OCI-LY3 (cell line): ENCODE results near the gene DOCK4.

Source experiments
- H2AFZ ChIP-seq: fragments of 200-600, 300-600 bp; shearing (Covaris generic); 2 replicates; pipeline ENCODE4 v1.6.0; 2014; ENCODE audit warnings: antibody characterized with exemption, low read depth, low read length
- H3K27ac ChIP-seq: fragments of 200-600, 300-600 bp; sonication (generic); 2 replicates; pipeline ENCODE4 v1.5.1; 2014; ENCODE audit warnings: mild to moderate bottlenecking, low read length, moderate library complexity, mixed read lengths
- H3K27me3 ChIP-seq: fragments of 200-600, 300-600 bp; sonication (generic); 2 replicates; pipeline ENCODE4 v1.6.1; 2014; ENCODE audit warnings: low read depth, low read length, mixed read lengths
- H3K36me3 ChIP-seq: fragments of 200-600, 300-600 bp; sonication (generic); replicated peaks from 2 replicates; pipeline ENCODE3; 2014; ENCODE audit warnings: low read depth, low read length, mixed read lengths
- H3K4me1 ChIP-seq: fragments of 300-600, 200-600 bp; sonication (generic); 2 replicates; pipeline ENCODE4 v1.6.1; 2014; ENCODE audit warnings: low read length, mixed read lengths
- H3K4me2 ChIP-seq: fragments of 200-600, 300-600 bp; sonication (generic); 2 replicates; pipeline ENCODE4 v1.6.1; 2014; ENCODE audit warnings: low read length, mixed read lengths
- H3K4me3 ChIP-seq: fragments of 300-600, 200-600 bp; sonication (generic); 2 replicates; pipeline ENCODE4 v1.5.1; 2014; ENCODE audit warnings: antibody characterized with exemption, mild to moderate bottlenecking, low read length, moderate library complexity
- H3K79me2 ChIP-seq: fragments of 300-600, 200-600 bp; shearing (Covaris generic); 2 replicates; pipeline ENCODE4 v1.6.1; 2014; ENCODE audit warnings: mild to moderate bottlenecking, low read length, mixed read lengths
- H3K9ac ChIP-seq: fragments of 300-600, 200-600 bp; shearing (Covaris generic); 2 replicates; pipeline ENCODE4 v1.6.0; 2014; ENCODE audit warnings: mild to moderate bottlenecking, low read length, moderate library complexity
- H3K9me3 ChIP-seq: fragments of 200-600, 300-600 bp; shearing (Covaris generic); 2 replicates; pipeline ENCODE4 v1.6.1; 2014; ENCODE audit warnings: low read length, mixed read lengths; ENCODE audit not compliant: insufficient read depth
- H4K20me1 ChIP-seq: fragments of 200-600, 300-600 bp; sonication (generic); 2 replicates; pipeline ENCODE4 v1.6.1; 2016; ENCODE audit warnings: low read length, mixed read lengths; ENCODE audit not compliant: insufficient read depth
- CTCF ChIP-seq: fragments of 200-600, 300-600 bp; sonication (generic); IDR thresholded peaks from 2 replicates; pipeline ENCODE4 v1.5.1; 2014; ENCODE audit warnings: antibody characterized with exemption, low read length, low read depth
- EZH2phosphoT487 ChIP-seq: fragments of 200-600 bp; shearing (Covaris generic); IDR thresholded peaks from 2 replicates; pipeline ENCODE4 v1.6.1; 2018; ENCODE audit warnings: antibody characterized with exemption, mixed run types, low read depth

Gene DOCK4

GRCh38 chr7:111727905-111728634, 478.1 kb downstream of the DOCK4 start:
- Histone ChIP-seq H2AFZ (no peak overlapping the region), H3K27ac (no peak overlapping the region), H4K20me1 (no peaks in the 10 kb centered on the region), H3K36me3 (no peaks in the 10 kb centered on the region), H3K4me3 (no peak overlapping the region), H3K4me1 (peaks cover 7% of the 10 kb centered on the region), H3K79me2 (no peaks in the 10 kb centered on the region), H3K4me2 (no peak overlapping the region), H3K27me3 (no peaks in the 10 kb centered on the region), H3K9ac (no peak overlapping the region), H3K9me3 (no peaks in the 10 kb centered on the region)
- TF ChIP-seq CTCF (no peak), EZH2phosphoT487 (no peak)

- Histone ChIP-seq H3K9me3 (0 out of 2 replicates have a peak, but pooled peaks cover 4% of the 10 kb centered on the region), H3K4me3 (no peak overlapping the region), H3K36me3 (no peaks in the 10 kb centered on the region), H3K9ac (no peak overlapping the region), H3K79me2 (no peaks in the 10 kb centered on the region), H3K4me1 (no peaks in the 10 kb centered on the region), H3K27ac (no peak overlapping the region), H3K4me2 (no peak overlapping the region), H3K27me3 (no peaks in the 10 kb centered on the region), H2AFZ (no peak overlapping the region), H4K20me1 (no peaks in the 10 kb centered on the region)
- TF ChIP-seq CTCF (no peak), EZH2phosphoT487 (no peak)
Observed at GRCh38 chr7:111718886-111719285, 487.3 kb downstream of the DOCK4 start.

GRCh38 chr7:111711426-111712065, 494.7 kb downstream of the DOCK4 start:
- Histone ChIP-seq H2AFZ (no peak overlapping the region), H3K4me1 (no peaks in the 10 kb centered on the region), H3K9ac (no peak overlapping the region), H4K20me1 (no peaks in the 10 kb centered on the region), H3K4me3 (no peak overlapping the region), H3K36me3 (no peaks in the 10 kb centered on the region), H3K27ac (no peak overlapping the region), H3K4me2 (no peak overlapping the region), H3K79me2 (no peaks in the 10 kb centered on the region), H3K27me3 (no peaks in the 10 kb centered on the region), H3K9me3 (no peaks in the 10 kb centered on the region)
- TF ChIP-seq CTCF (no peak), EZH2phosphoT487 (no peak)

GRCh38 chr7:111710839-111711380, 495.3 kb downstream of the DOCK4 start:
- H4K20me1 ChIP-seq: no peaks in the 10 kb centered on the region
- H3K27ac ChIP-seq: no peak overlapping the region
- TF ChIP-seq CTCF: no peak
- TF ChIP-seq EZH2phosphoT487: no peak
- H3K4me3 ChIP-seq: no peak overlapping the region
- H2AFZ ChIP-seq: no peak overlapping the region
- H3K9ac ChIP-seq: no peak overlapping the region
- H3K4me1 ChIP-seq: 0 out of 2 replicates have a peak, but pooled peaks cover 1% of the 10 kb centered on the region
- no peaks in the 10 kb centered on the region for H3K27me3 ChIP-seq
- no peaks in the 10 kb centered on the region for H3K79me2 ChIP-seq
- H3K9me3 ChIP-seq: no peaks in the 10 kb centered on the region
- no peak overlapping the region for H3K4me2 ChIP-seq
- no peaks in the 10 kb centered on the region for H3K36me3 ChIP-seq
